ENCODE results near the gene GDF11. TPM values are rescaled to one million over a fixed set of nuclear protein-coding genes. Genes with fewer than 3 reads are reported as not detected.
"Not testable (repeated sequence)": the region's sequence is repeated elsewhere in the genome, so short reads cannot be mapped to it uniquely, and the experiment has no call there.

Gene GDF11
- total RNA-seq, 1 donor from 2014 or later = 18.2 TPM

DNA sequence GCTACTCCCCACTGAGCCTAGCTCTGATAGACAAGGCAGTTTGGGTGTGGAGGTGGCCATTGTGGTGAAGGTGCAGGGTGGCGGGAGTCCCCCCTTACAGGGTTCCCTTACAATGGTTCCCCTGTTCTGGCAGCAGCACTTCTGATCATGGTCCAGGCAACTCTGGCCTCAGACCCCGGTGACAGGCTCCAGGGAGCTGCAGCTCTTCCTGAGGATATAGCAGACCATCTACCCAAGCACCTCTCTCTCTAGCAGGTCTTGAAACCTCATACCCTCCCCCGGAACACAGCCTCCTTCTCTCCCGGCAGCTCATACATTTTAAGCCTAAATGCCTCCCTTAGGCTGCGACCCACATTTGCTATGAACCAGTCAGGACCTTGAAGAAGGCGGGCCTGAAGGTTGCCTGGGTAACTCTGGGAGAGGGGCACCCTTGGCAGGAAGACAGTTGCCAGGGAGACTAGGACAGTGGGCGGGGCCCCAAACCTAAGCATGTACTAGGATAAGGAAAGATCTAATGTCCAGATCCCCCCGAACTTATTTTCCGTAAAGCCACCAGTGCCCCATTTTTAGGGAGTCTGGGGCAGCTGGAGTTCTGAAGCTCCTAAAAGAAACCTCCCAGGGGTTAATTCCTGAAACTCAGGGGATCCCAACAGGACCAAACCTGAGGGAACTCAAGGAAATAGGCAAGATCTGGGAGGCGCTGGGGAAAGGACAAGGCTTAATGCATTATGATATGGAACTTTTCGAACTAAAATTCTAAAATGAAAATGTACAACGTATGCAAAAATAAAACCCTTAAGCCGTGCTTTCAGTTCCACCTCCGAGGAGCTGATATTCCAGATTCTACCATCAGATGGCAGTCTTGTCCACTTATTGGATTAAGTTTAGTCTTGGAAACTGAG lies 4.5 kb upstream of the GDF11 start:
- intact Hi-C loops (cut with micrococcal nuclease) = loop anchor here (1.0 to 10.0 kb wide), 10 partner anchors 8 to 899 kb away; partner anchors contain the start of genes PYM1, RPL41, RPS26 and SARNP

DNA sequence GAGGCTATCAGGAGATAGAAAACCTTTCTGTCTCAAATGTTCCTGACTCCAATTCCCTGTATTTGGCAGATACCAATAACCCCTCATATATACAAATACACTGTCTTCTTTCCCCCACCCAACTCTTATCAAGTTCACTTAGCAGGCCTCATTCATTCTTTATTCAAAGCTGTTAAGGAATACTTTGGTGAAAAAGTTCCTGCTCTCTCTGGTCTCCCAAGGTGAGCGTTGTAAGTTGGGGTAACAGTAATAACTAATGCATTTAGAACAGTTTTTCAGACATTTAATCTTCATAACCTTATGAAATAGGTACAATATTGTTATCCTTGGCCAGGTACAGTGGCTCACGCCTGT lies 3.9 kb upstream of the GDF11 start:
- intact Hi-C loops (cut with micrococcal nuclease) = loop anchor here (1.0 to 10.0 kb wide), 6 partner anchors 58 to 898 kb away; partner anchors contain the start of genes RPL41, SARNP and ZC3H10

DNA sequence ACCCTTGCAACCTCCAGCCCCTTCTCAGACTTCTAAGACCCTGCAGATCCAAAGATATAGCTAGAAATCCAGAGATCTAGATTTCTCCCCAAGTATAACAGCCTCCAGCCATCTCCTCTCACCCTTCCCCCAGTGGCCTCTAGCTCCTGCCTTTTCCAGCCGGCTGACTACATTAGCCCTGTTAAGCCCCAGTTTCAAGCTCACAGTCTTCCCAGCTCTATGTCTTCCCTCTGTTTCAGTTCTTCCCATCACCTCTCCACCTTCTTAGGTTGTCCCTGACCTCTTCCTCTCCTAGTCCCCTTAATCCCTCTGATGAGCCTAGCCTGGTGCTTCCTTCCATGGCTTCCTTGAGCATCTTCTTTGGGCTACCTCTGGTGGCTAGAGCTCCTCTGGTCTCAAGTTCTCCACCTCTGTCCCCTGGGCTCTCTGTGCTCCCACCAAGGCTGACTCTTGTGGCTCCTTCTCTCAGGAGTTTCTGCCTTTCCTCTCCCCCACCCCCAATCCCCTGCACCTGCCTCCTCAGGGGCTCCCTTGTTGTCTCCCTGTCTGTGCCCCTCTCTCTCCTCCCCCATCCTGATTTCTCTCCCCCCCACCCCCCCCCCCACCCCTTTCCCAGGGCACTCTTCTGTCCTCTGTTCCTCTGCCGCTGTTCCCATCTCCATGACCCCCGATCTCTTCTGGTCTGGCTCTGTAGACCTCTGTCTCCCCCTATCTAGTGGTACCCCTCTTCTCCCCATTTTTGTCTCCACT lies 816 bp upstream of the GDF11 start:
- intact Hi-C loops (cut with micrococcal nuclease) = no loop called here

DNA sequence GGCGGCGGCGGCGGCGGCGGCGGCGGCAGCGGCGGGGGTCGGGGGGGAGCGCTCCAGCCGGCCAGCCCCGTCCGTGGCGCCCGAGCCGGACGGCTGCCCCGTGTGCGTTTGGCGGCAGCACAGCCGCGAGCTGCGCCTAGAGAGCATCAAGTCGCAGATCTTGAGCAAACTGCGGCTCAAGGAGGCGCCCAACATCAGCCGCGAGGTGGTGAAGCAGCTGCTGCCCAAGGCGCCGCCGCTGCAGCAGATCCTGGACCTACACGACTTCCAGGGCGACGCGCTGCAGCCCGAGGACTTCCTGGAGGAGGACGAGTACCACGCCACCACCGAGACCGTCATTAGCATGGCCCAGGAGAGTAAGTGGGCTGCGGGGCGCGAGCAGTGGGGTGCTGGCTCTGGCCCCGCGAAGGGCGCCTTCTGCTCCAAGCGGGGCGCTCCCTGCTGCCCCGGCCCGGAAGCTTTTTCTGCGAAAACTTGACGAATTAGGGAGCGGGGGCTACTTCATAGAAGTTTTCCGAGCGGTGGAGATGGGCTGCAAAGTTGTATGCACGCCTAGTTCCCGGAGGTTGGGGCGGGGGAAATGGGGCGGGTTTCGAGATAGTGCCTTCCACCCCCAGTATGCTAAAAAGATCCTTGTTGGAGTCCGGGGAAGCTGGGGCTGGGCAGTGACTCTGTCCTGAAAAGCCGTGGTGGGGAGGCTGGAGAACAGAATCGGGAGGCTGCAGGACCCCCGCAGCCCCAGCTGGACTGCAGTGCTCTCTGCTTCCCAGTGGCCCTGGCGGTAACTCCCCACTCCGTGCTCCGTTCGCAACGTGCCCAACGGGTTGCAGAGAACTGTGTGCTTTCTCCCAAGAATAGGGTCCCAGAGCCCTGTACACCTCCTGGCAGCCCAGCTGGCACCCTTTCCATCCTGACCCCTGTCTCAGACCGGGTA lies 751 bp downstream of the GDF11 start:
- intact Hi-C loops (cut with micrococcal nuclease) = no loop called here

DNA sequence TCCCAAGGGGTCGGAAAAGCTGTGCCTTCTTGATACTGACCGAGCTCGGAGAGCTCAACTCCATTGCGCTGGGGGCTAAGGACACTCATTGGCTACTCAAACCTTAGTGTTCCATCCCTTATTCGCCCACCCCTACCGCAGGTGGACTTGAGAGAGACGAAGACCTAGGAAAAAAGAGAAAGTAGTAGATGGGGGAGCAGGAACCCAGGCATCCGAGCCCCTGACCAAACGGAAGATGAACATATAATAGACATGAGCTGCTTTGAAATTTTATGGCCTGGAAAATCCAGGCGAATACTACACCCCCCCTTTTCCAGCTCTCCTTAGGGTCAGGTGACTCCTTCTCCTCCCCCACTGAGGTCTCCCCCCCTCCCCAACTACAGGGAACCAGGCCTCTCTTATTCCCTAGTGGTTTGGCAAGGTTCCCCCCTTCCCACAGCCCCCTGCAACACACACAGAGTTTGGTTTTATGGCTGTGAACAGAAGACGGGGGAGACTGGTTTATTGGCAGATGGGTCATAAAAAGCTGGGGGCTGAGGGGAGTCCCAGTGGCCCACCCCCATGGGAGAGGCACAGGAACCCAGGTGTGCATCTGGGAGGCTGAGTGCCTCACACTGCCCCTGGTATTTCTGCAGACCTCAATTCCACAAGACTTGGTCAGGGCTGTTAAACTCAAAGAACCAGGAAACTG lies 1.6 kb downstream of the GDF11 start:
- intact Hi-C loops (cut with micrococcal nuclease) = no loop called here

DNA sequence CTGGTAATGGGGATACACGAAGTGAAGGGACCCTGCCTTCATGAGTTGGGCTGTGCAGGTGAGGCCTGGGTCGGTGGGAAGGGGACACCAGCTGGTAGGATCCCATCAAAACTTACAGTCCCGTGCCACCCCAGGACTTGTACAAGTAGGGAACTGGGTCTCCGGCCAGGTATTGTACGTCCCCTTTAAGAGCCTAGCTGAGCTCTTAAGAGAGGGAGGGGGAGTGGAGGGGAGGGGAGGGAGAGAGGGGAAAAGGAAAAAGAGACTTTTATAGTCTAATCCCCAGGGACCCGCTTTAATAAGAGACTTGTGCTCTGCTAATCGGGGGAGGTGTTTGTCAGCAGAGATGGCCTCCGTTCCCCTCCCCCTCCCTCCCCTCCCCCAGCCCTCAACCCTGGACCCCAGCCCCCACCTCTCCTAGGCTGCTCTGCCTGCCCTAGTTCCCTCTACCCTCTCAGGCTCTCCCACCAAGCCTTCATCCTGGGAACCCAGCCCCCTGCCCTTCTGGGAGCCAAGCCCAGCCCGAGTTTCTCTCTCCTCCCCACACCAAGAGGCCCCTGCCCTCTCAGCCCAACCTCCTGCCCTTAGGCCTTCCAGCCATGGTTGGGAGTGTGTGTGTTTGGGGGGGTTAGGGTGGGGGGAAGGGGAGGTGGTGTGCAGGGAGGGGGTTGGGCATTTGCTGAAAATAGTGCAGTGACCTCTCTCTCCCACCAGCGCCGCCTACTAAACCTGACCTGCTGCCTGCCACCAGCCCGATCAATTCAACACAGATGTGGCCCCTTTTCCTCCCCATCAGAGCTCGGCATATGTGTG lies 2.6 kb downstream of the GDF11 start:
- intact Hi-C loops (cut with micrococcal nuclease) = no loop called here

DNA sequence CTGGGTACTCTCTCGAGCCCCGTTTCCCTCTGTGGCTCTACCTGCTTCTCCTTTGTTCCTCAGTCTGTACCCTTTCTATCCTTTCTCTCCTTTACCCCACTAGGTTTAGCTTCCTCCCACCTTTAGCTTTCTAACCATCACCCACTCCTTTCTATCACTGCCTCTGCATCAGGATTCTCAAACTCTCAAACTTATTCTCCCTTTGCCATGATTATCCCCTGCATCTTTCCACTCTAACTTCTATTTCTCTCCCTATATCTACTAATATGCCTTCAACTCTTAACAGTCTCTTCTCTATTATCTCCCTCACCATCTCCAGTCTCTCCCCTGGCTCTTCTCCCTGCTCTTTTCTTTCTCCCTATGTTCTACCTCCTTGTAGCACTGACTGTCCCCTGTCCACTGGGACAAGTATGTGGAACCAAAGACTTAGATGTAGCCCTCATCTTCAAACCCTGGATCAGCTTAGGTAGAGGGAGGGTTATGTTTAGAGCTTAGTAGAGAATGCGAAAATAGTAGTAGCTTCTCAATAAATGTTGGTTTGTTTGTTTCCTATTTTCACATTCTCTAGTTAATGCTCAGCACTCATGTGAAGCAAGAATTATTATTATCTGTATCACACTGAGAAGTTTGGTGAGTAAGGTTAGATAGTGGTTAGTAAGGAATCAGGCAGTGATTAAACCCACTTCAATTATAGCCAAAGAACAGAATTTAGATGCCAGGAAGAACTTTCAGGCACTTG lies 3.4 kb downstream of the GDF11 start:
- intact Hi-C loops (cut with micrococcal nuclease) = no loop called here

DNA sequence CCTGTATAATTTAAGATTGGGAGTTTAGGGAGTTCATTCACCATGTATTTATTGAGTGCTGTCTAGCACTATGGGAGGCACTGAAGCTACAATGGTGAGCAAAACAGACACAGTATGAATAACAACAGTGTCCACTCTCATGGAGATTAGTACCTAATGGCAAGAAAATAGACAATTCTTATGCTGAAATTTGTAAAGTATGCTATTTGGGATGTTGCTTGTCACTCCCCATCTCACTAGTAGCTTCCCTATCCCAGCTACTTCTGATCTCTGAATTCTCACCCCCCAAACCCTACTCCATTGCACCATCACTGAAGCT lies 4.0 kb downstream of the GDF11 start:
- intact Hi-C loops (cut with micrococcal nuclease) = no loop called here

DNA sequence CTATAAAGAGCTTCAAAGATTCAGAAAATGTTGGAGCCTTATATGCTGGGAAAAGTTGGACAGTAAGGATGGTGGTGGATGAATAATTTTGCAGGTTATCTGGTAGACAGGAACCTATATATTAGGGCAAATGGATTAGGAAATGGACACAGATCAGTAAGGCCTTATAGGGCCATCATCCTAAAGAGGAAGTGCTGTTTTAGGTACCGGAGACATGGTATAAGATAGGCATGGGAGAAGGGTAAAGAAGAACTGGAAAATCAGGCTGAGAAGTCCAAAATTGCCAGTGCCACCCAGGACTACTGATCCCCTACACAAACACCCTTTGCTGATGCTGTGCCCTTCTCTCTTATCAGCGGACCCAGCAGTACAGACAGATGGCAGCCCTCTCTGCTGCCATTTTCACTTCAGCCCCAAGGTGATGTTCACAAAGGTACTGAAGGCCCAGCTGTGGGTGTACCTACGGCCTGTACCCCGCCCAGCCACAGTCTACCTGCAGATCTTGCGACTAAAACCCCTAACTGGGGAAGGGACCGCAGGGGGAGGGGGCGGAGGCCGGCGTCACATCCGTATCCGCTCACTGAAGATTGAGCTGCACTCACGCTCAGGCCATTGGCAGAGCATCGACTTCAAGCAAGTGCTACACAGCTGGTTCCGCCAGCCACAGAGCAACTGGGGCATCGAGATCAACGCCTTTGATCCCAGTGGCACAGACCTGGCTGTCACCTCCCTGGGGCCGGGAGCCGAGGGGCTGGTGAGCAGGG lies 5.5 kb downstream of the GDF11 start:
- intact Hi-C loops (cut with micrococcal nuclease) = no loop called here

DNA sequence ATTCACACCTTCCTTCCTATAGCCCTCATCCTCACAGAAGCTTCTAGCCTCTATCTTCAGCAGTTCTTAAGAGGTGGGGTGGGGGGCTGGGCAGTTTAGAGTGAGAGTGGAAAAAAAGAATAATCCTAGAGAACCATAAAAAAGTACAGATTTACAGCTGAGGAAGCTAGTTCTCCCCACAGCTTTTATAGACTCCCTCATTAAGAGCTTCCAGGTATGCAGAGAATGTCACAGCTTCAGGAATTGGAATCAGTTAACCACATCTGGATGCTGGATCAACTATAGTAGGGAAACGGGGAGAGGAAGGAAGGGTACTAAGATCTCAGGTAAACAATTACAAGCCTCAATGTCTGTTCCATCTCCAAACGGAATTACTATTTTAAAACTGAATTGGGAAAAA lies 12.3 kb downstream of the GDF11 start:
- intact Hi-C loops (cut with micrococcal nuclease) = no loop called here

DNA sequence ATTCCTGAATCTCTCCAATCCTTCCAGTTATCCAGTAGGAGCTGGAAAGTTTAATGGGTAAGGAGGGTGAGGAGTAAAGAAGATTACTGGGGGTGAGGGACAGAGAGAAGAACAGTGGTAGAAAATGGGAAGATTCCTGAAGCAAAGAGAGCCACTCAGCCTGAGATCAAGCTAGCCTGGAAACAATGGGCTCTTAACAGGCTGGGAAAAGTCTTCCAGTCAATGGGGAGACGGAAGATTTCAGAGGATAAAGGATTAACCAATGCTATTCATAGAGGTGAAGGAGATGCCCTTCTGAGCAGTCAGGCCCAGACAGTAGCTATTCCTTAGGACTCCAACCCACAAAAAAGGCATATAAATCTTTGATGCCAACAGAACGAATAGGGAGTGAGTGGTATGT lies 14.8 kb downstream of the GDF11 start:
- intact Hi-C loops (cut with micrococcal nuclease) = no loop called here

DNA sequence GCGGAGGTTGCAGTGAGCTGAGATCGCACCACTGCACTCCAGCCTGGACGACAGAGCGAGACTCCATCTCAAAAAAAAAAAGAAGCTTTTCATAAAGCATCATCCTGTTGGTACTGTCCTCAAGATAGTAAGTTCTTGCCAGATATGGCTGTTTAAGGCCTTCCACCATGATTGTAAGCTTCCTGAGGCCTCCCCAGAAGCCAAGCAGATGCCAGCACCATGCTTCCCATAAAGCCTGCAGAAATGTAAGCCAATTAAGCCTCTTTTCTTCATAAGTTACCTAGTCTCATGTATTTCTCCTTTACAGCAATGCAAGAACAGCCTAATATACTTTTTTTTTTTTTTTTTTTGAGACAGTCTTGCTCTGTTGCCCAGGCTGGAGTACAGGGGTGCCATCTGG lies 15.7 kb downstream of the GDF11 start:
- intact Hi-C loops (cut with micrococcal nuclease) = not testable (repeated sequence)

DNA sequence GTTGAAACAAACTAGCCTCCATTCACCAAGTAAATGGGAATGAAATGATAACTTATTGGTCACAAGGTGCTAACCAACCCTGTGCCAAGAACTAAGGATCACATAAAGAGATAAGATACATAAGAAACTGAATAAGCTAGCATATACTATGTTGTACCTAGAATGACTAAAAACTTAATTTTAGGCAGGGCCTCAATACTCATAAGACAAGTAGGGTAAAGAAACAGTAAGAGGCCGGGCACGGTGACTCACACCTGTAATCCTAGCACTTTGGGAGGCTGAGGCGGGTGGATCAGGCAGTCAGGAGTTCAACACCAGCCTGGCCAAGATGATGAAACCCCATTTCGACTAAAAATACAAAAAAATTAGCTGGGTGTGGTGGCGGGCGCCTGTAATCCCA lies 17.7 kb downstream of the GDF11 start:
- intact Hi-C loops (cut with micrococcal nuclease) = no loop called here

DNA sequence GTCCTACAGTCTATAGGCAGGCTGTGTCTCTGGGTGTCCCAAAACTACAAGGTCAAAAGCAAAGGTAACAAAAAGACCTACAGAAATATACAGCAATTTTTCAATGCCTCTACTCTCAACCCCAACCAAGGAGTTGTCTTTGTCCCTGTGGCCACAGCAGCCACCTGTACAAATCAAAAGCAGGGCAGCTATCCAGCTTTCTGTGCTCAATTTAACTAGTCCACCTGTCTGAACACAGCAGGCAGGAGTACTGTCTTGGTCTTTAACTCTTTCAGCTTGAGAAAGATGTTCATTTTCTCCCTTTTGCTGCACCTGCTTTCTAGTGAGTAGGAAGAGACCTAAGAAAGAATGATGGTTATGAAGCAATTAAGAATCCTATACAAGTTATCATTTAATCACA lies 19.7 kb downstream of the GDF11 start:
- intact Hi-C loops (cut with micrococcal nuclease) = no loop called here

DNA sequence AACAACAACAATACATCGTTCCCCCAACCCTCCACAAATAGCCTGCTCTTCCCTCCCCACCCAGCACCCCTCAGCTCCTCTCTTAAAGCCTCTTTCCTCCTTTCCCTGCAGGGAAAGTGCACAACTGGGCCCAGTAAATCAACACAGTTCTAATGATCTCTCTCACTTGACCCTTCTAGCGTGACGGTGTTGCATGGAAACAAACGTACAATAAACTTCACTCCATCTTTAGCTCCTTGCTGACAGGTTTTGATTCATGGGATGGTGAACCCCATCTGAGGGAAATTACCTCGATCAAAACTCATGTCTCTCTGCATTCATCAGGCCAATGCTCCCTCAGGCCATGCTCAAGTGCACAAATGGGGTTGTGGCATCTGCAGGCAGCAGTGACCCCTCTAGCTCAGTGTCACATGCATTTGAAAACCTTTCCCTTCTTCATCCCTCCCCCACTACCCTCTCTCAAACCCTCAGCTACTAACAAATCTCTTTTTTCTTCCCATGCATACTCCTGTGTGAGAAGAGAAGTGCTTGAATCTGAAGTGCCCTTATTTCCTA lies 22.9 kb downstream of the GDF11 start:
- intact Hi-C loops (cut with micrococcal nuclease) = no loop called here

DNA sequence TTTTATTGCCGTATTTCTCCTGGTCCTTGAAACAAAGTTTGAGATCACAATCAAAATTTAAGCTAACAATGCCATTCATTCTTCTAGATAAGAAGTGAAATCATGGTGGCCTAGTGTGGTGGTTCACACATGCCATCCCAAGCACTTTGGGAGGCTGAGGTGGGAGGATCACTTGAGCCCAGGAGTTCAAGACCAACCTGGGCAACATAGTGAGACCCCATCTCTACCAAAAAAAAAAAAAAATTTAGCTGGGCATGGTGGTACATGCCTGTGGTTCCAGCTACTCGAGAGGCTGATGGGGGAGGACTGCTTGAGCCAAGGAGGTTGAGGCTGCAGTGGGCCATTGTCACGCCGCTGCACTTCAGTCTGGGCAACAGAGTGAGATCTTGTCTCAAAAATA lies 24.2 kb downstream of the GDF11 start:
- intact Hi-C loops (cut with micrococcal nuclease) = no loop called here

DNA sequence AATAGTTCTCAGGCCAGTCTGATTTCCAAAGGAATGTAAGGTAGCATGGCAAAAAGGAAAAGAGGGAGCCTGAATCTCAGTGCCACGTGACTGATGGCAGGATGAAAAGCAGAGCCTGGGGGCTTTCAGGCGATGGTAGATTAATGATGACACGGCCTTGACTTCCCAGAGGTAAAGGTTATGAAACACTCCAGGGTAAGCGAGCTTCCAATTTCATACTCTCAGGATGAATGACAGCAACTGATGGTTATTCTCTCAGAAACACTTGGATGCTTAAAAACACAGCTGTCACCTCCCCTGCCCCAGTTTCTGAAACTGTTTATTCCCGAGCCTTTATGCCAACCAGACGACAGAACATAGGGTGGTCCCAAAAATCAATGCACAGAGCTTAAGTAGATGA lies 28.8 kb downstream of the GDF11 start:
- intact Hi-C loops (cut with micrococcal nuclease) = no loop called here

DNA sequence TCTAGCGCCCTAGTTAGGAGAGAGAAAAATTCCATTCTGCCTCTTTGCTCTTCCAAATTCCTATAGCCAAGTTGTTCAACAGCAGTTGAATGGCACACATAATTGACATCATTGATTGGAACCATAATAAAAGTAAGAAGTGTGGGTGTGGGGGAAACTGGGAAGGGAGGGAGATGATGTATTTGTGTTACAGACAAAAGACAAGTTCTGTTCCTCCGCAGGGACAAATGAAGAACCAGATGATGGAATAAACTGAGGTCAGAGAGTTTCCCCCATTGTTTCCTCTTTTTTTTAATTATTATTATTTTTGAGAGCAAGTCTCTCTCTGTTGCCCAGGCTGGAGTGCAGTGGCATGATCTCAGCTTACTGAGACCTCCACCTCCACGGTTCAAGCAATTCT lies 34.9 kb downstream of the GDF11 start:
- intact Hi-C loops (cut with micrococcal nuclease) = no loop called here

Data from T-helper 2 cell treated with Interferon-gamma antibody and Interleukin-4, amounts not matched to agents 100 ng/mL and 5 ng/mL, for 36 hours (primary cell).